A549 treated with AZD9567 at 1 μM for 4 hours (cell line): ENCODE measurements around the gene MOG. TPM values are rescaled to one million over a fixed set of nuclear protein-coding genes. Genes with fewer than 3 reads are reported as not detected.

Source experiments
- total RNA-seq: library from RNA; stranded (reverse); fragments of 200-300 nt; extraction: Qiagen RNA extraction; gene quantifications from 5 replicates; pipeline ENCODE4 v1.2.3, GENCODE V29; 2022; ENCODE audit not compliant: insufficient read depth

The MOG gene
- not detected in 5 replicates for total RNA-seq

GRCh38 chr6:29656798-29657197 lies at the start of gene MOG:
TSS of gene MOG (plus strand) at chr6:29657092. CDS start at chr6:29657210, 118 bp downstream.

GRCh38 chr6:29632789-29633533 lies 23.9 kb upstream of the MOG start, which contains the start of gene GABBR1:
TSS of gene GABBR1 (minus strand) at chr6:29633183. CDS start at chr6:29632385, 798 bp downstream.

GRCh38 chr6:29680904-29681303 lies 24.0 kb downstream of the MOG start, which contains the start of gene ZFP57:
TSS of gene ZFP57 (minus strand) at chr6:29681152. CDS start at chr6:29677003, 4,149 bp downstream.

Other genes with a start within 250 kb of the MOG start
- not detected in 5 replicates for gene OR12D1, start 242.2 kb upstream of the MOG start, total RNA-seq
- not detected in 5 replicates for gene OR10C1, start 217.8 kb upstream of the MOG start, total RNA-seq
- not detected in 5 replicates for gene OR11A1, start 200.0 kb upstream of the MOG start, total RNA-seq
- gene OR2H1, start 199.9 kb upstream of the MOG start, total RNA-seq: not detected in 5 replicates
- gene MAS1L, start 169.1 kb upstream of the MOG start, total RNA-seq: not detected in 5 replicates
- gene UBD, start 97.4 kb upstream of the MOG start, total RNA-seq: 0.51 to 0.98 TPM (median 0.67 TPM) in 4 of 5 replicates, not detected in the other
- gene OR2H2, start 72.0 kb upstream of the MOG start, total RNA-seq: not detected in 5 replicates
- 2.8 to 6.7 TPM (median 6.4 TPM) in 5 replicates for gene GABBR1, start 23.9 kb upstream of the MOG start, total RNA-seq
- gene ZFP57, start 24.1 kb downstream of the MOG start, total RNA-seq: not detected in 5 replicates
- 4.2 to 5.2 TPM (median 4.3 TPM) in 5 replicates for gene HLA-F, start 66.3 kb downstream of the MOG start, total RNA-seq
- gene HLA-G, start 170.7 kb downstream of the MOG start, total RNA-seq: 0.16 TPM in 1 of 5 replicates, not detected in the others